CD4-positive, alpha-beta T cell treated with Interleukin-21 for 1 hour (primary cell): ENCODE data around the gene PSAPL1.

ENCODE experiments used
- DNase-seq: peaks from one replicate; pipeline ENCODE4 v3.0.0-alpha.2; 2020

PSAPL1 gene

DNA sequence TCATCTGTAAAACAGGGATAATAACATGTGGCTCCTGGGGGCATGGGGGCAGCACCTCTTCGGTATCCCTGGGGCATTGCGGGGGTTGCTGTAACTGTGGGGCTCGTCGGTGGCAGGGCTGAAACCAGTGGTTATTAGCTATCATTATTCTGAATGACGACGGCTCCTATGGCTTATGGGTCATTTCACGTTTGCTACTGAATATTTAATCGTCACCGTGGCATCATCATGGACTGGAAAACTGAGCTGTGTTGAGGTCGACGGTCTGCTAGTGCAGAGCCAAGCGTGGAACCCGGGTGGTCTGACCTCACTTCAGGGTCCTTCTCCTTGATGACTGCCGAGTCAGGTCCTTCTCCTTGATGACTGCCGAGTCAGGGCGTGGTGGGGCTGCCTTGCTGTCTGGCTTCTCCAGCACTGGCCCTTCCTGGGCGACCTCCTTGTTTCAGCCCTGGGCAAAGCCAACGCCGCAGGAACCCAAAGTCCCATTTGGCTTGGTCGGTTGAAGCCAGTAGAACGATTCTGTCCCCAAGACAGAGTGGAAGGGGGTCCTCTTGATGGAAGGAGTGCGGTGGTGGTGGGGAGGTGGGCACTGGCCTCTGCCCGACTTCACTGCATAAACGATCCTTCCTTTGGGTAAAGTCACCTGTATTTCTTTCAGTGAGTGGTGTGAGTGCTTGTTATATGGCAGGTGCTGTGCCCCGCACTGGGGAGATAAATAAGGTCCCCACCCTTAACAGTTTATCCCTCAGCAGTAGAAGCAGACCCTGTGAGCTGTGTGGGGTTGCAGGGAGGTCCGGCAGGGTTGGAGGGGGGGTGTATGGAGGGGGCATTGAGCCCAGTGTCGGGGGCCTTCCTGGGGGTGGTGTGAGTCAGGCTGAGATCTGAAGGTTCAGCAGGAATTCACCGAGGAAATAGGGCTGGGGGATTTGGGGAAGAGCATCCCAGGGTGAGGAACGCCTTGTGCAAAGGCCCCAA, 40.8 kb downstream of the PSAPL1 start:
- DNase-seq: no peak

DNA sequence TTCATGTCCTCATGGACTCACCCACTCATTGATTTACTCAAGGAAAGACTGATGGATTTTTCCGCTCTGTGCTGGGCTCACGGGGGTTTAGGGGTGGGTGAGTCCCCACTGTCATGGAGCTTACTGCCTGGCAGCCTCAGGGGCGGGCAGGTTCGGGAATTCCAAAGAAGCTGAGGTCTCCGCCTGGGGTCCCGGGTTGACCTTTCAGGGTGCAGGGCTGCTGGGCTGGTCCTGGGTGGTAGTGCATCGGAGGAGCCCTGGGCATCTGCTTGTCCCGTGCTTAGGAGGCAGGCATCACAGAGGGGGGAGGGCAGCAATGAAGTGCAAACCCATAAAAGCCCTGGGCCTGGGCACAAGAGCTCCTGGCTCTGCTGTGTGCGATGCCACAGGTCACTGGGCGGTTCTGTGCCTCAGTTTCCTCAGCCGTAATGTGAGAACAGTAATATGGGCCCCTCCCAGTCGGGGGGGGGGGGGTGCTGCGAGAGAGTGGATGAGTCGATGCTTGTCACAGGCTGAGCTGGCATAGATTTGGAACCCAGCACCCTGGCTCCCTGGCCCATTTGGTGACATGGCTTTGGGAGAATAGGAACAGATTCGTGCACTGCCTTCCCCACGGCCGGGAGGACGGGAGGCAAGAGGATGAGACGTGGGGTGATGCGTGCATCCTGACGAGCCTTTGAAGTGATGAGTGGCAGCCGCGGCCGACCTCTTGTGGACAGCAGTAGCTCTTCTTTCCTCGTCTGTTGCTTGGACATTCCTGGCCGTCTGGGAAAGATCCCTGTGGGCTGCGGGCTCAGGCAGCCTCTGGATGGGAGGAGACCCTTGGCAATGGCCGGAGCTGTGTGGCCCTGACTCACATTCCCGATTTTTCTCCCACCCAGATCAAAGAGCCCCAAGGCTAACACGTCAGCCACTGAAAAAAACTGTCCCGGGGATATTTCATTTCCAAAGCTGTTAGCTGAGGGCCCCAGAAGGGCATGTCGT, 42.0 kb downstream of the PSAPL1 start:
- no peak for DNase-seq

DNA sequence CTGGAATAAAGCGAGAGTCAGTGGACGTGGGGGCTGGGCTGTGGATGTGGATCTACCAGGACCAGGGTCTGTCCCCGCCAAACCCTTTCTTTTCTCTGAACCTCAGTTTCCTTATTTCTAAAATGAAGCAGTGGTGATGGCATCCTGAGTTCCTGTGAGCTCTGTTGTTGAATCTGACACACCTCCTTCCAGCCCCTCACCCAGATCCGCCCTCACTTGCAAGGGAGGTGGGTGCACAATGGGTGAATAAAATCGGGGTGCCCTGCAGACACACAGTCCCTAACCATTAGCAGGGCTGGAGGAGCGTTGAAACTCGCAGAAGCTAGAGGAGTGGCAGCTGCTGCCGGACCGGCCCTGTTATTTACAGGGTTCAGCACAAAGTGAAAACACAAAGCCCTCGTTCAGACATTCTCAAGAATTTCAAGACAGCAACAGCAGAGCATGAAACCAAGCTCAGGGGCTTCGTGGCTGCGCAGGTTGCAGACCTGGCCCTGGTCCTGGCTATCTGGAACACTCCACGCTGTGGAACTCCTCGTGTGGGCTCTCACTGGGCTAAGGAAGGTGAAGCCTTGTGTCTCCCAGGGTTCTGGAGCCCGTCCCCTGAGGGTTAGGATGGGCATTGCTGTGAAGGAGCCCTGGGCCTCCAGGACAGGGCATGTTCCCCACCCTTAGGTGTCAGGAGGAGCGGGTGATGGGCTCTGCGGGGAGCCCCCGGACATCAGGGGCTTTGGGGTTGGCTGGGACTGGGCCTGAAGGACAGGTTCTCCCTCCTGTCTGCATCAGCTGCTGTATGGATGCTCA, 42.9 kb downstream of the PSAPL1 start:
- DNase-seq: no peak

DNA sequence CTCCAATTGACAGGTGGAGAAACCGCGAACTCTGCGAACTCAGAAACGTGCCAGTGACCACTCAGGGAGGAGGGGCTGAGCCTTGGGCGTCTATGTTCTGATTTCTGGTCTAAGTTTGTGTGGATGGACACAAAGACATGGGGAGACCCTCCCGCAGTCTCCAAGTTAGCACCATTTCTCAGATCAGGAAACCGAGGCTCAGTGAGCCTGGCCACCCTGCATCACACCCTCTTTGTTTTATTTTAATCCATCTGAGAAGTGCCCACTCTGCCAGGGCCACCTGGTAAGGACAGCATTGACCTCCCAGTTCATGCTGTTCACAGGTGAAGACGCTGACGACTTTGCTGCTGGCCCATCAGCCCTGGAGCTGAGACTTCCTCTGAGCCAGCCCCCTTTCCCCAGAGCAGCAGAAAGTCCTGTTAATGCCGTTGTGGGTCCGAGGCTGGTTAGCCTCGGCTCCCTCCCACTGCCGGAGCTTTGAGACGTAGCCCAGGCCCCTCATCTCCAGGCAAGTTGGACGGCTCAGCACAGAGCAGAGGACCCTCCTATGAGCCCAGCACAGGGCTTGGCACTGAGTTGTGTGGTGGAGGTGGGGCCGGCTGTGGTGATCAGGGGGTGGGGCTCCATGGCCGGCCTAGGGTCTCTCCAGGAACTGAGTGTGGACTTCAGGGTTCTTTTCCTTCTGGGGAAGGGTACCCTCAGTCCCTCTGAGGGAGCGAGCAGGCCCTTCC, 43.7 kb downstream of the PSAPL1 start:
- DNase-seq: no peak

DNA sequence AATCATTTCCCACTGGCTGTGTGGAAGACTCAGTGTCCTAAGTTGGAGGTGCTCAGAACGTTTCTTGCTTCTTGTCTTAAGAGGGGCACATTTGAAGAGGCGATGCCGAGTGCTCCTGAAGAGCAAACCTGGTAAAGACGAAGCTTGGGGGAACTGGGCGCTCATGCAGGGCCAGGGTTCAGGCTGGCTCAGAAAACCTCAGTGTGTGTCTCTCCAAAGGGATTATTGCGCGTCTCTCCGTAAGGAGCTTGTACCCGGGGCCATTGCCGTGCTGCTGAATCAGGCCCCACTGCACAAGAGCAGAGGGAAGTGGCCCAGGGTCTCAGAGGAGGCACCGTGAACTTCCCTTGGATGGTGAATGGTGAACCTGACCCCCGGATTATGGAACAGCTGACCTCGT, 44.4 kb downstream of the PSAPL1 start:
- no peak for DNase-seq

DNA sequence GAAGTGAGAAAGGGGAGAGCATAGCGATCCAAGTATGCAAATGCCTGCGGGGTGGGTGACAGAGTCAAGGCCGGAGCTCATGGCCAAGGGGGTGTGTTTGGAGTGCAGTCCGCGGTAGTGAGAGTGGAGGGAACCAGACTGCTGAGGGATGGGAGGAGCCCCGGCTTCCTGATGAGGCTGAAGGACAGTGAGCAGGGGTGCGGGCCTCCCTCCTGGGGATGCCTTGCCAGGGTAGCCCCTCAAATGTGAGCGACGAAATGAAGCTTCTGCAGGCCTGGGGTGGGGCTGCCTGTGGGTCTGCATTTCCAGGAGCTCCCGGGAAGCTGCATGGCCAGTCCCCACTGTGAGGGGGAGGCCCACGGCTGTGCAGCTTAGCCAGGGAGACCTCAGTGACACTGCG, 45.0 kb downstream of the PSAPL1 start:
- no peak for DNase-seq

DNA sequence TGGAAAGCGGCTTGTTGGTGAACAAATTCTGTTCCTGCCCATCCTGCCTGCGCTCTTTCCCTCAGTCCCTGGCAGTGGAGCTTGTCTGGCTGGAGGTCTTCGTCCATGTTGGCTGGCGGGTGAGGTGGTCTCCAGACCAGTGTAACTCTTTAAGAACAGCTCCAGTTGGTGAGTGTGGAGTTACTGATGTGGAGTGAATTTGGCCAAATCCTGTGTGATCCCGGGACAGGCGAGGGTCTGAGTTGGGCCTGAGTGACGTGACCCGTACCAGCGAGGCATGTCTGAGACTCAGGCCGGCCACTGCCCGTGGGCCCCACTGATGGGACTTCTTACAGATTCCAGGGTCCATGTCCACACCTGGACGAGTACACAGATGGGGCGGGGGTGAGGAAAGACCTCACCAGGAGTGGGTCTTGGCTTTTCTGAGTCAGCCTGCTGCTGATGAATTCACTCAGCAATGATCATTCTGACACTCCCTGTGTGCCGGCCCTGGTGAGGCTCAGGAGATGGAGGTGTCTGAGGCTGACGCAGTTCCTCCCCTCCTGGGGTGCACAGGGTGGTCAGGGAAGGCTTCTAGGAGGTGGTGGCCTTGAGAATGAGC, 45.5 kb downstream of the PSAPL1 start:
- no peak for DNase-seq

DNA sequence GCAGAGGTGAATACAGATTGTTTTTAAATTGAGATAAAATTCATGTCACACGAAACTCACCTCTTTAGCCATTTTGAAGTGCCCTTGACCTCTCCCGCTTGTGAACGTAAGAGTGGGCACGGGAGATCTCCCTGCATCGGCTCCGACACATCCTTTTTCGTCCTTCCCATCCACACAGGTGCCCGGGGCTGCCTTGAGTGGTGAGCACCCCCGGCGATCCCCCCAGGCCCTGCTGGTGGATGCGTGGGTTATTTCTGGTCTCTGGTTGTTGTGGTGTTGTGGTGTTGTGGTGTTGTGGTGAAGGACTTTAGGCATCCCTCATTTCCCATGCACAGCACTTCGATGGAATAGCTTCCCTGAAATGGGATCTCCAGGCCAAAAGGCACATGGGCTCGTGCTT, 46.1 kb downstream of the PSAPL1 start:
- no peak for DNase-seq

DNA sequence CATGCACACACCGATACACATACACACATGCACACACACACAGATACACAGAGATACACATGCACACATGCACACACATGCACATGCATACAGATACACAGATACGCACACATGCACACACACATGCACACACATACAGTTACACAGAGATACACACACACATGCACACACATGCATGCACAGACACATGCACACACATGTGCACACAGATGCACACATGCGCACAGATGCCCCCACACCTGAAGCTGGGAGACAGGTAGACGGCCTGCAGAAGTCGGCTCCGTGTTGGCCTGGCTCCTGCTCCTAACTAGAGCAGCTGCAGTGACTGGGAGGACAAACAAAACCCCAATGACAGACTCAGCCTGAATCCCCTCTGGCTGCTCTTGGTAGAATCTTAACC, 46.8 kb downstream of the PSAPL1 start:
- DNase-seq: no peak

DNA sequence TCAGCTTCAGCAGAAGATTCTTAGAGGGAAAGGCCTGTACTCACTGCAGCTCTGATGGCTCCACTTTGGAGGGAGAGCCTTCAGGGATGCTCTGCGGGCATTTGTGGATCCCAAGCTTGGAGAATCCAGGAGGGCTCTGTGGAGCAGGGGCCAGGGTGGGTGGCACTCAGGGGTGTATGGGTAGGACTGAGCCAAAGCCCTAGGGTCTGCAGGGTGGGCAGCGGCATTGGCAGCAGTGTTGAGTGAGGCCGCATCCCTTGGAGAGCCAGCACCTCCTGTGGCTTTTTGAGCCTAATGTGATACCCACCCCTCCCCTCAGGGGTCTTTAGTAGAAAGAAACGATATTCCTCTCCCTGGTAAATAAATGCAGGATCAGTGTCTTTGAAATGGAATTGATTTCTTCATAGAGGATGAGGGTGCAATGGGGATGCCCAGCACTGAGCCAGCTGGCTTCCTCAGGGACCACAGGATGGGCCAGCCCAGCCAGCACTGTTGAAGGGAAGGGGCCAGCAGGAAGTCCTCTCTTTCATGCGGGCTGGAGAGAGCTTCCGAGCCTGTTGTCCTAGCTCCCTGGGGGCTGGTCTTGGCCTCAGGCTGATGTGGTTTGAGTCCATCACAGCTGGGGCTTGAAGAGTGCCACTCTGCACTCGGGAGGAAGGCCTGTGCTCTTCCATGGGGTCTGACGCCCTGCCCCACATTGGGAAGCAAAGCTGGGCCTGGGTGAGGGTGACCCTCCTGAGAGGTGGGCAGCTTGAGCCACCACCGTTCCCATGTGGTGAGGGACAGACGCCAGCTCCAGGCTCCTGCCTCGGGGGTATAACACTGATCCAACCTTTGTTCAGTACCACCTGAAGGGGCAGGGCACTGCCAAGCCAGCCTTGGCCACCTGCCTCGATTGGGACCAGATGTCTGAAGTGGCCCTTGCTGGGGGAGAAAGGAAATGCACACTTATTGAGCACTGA, 49.5 kb downstream of the PSAPL1 start:
- DNase-seq: no peak

DNA sequence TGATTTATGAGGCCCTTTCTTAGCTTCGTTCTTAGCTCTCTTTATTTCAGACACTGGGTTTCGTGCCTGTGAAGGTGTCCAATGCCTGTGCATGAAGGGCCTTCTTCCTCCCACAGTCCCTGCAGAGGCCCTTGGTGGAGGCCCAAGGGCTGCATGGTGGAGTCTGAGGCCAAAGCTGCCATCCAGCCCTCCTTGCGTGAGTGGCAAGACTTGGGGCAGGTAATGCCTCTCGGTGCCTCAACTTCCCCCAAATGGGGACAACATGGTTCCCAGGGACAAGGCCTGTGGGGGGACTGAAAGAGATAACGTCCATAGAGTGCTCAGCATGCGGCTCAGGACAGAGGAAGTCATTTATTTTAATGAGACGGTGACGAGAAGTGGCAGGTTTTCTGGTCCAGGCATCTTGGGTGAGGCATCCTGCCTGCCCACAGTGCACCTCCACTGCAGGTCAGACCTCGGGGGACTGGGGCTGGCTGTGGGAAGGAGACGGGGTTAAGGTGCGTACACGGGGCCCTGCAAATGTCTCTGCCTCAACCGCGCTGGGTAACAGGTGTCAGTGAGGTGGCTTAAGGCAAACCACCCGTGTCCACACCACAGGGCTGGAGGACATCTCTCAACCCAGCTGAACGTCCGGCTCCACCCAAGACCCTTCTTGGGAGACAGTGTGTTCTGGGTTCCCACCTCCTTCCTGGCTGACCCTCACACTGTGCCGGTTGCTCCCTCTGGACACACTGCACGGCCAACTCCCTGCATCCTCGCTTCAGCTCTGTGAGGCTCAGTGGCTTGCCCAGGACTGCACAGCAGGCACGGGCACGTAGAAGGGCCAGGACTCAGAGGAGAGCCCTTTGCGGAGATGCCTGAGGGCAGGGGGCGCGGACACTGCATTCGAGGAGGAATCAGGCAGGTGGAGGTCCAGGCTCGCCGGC, 50.5 kb downstream of the PSAPL1 start:
- no peak for DNase-seq

DNA sequence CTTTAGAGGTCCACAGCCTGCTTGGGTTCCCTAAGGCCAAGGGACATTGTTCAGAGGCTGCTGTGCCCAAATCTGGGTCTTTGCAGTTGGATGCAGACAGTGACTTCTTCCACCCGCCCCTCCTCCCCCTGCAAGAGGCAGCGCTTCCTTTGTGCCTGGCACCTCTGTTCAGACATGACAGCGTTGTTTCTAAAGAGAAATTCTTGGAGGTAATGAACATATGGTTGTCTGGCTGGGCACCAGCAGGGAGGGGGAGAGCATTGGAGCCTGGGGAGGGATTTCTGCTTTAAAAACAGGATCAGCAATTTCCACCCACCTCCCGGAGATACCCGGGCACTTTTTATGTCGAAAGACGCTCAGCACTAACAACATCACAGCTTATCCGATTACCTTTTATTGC, 51.5 kb downstream of the PSAPL1 start:
- no peak for DNase-seq

DNA sequence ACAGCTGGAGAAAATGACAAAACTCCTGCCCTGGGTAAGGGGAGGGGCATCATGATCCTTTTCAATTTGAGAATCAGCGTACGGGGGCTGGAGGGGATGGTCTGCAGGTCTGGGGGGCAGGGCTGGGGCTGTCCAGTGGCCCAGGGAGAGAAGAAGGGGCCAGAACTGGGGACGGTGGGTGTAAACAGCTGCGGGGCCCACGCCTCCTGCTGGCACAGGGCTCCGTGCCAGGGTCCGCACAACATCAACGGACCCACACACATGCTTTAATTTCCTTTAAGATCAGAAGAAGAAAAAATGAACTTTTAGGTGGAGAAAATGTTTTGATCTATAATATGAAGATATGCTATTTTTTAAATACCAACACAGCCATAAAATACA, 52.1 kb downstream of the PSAPL1 start:
- no peak for DNase-seq

DNA sequence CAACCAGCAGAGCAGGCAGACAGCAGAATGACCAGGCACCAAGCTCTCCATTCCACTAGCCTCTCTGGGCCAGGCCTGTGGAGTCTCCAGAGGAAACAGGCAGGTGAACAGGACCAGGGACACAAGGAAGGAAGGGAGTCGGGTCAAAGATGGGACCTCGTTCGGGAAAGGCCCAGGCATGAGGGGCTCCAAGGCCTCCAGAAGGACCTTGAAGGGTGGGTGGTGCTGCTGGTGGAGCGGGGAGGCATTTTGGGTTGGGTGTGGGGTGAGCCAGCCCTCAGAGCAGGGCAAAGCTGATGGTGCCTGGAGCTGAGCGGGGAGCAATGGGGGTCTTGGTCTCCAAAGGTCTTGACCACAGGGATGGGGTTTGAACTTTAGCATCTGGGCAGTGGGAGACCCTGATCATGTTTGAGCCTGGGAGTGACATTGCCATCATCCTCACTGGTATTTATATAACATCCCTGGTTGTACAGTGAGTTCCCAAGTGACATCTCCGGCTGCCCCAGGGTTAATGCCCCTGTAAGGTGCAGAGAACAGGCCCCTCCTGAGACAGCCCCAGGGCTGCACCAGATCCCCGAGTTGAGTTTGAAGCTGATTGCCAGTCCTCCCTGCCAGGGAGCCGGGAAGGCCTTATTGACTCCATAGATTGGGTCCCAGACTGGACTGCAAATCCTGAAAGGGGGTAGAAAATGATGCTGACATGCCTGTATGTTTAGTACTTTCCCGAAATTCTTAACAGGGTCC, 52.7 kb downstream of the PSAPL1 start:
- DNase-seq: no peak

DNA sequence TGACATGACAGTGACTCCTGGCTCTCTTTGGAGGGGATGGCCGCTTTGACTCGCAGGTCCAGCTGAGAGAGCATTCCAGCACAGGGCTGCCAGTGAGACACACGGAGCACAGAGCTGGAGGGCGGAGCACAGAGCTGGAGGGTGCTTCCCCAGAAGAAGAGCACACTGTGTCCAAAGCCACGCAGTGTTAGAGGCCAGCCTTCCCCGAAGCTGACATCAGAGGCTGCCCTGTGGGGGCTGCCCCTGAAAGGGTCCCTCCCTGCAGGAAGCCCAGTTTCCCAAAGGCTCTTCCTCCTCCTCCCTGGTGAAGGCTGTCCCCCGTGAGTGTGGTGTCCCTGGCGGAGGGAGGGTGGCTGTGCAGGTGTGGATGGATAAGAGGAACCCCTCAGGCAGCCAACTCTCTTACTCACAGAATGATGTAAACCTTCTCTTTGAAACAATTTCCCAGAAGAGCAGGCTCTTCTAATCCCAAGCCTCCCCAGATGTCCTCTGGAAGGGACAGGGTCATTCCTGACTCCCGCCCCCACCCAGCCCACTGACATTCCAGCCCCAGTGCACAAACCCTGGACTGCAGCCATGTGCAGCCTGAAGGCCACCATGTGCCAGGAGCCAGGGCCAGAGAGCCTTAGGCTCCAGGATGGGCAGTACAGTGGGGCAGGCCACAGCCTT, 53.4 kb downstream of the PSAPL1 start:
- no peak for DNase-seq
